Measurements from ENCODE around the gene BCL11B.

Gene BCL11B

DNA sequence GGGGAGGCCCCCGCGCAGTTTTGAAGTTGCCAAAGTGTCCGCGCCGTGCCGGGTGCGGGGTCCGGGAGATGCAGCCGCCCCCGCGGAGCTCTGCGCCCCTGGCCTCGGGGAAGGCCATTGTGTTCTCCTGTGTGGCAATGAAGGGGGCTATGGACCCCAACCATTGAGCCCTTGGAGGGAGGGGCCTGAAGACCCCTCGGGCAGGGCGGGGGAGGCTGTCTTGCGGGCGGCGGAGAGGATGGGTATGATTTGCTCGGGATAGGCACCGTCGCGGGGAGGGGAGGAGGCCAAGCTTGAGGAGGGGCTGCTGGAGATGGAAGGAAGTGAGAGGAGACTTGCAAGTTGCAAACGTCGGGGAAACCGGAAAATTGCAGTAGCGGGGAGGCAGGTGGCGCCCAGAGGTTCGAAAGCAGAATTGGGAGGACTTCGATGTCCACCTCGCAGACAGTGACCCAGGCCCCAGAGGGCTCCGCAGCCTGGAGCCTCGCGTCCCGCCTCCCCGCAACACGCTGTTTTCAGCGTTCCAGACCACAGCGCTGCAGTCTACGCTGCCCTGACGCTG, 25.4 kb downstream of the BCL11B start:
- H3K27me3 ChIP-seq (ENCODE audit: control insufficient read depth, insufficient read depth, low read length): peaks cover 12% of the 10 kb centered on the region
- peak overlapping the region; percentile 69 for H3K4me3 ChIP-seq (ENCODE audit: low read depth, low read length)
- no peaks in the 10 kb centered on the region for H3K36me3 ChIP-seq (ENCODE audit: control insufficient read depth, insufficient read depth, low read length)

DNA sequence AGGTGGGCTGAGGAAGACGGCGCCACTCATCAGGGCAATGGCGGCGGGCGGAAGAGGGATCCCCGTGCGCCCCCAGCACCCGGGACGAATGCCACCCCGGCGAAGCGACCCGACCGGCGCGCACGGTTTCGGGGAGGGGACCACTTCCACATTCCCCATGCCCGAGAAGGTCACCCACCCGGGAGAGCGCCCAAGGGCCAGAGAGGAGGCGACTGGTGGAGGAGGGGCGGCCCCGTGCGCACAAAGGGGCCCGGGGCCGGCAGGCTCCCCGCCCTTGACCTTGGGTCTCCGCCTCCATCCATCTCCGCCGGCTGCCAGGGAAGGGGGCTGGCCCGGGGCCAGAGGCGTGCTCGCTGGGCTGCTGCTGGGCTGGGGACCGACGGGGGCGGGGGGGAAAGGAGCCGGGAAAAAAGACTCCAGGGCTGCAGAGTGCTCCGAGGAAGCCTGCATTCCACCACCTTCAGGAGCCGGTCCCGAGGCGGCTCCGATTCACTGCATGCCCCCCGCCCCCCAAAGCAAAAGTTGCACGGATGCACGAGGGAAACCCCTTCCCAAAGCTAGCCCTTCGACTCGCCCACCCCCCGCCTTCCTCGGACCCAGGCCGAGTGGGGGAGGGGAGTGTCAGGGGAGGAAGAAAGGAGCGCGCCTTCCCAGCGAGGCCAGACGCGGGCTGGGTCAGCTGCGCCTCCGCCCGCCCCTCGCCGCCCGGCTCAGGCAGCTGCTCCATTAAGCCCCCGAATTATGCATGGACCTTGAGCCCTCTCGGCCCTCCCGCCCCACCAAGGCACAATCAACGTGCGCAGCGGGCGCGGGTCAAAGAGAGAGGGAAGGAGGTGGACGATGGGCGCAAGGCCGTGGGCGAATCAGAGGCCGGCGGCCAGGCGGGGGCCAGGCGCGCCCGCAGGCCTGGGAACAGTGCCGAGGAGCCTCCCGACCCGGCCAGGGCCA, 26.2 kb downstream of the BCL11B start:
- Histone ChIP-seq H3K36me3 (ENCODE audit: control insufficient read depth, insufficient read depth, low read length) (no peaks in the 10 kb centered on the region), H3K4me1 (ENCODE audit: control insufficient read depth, insufficient read depth, low read length) (peaks cover 41% of the 10 kb centered on the region), H3K9ac (ENCODE audit: low read depth, low read length) (peak overlapping the region; percentile 85), H3K9me3 (ENCODE audit: control insufficient read depth, insufficient read depth, low read length) (no peaks in the 10 kb centered on the region), H3K4me3 (ENCODE audit: low read depth, low read length) (peak overlapping the region; percentile 69), H3K27me3 (ENCODE audit: control insufficient read depth, insufficient read depth, low read length) (peaks cover 12% of the 10 kb centered on the region)

More for the DNA sequence above, 25.4 kb downstream of the BCL11B start:
- H3K4me1 ChIP-seq (ENCODE audit: control insufficient read depth, insufficient read depth, low read length): peaks cover 38% of the 10 kb centered on the region
- peak overlapping the region; percentile 47 for H3K9ac ChIP-seq (ENCODE audit: low read depth, low read length)
- H3K9me3 ChIP-seq (ENCODE audit: control insufficient read depth, insufficient read depth, low read length): no peaks in the 10 kb centered on the region

DNA sequence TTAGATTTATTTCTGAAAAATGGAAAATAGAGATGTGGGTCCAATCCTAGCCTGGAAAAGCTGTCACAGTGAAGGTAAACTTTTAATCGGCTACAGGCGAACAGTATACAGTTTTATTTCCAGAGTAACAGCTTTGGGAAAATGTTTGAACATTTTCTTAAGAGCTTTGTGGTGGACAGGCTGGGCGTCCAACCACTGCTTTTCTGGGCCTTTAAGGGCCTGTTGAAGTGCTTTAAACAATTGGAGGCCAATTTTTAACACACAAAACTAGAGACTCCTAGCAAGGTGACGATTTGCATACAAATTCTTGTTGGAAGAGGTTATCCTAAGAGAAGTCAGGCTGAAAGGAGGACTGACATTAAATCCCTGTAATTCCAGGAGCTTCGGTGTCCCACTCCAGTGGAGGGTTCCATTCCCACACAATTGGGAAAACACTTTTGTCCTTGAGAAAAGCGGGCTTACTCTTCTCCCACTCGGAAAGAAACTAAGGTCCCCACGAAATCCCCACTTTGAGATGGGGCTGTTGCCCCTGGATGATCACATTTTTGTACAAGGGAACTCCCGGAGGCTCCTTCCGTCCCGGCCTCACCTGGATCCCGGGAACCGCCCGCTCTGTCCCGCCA, 26.9 kb downstream of the BCL11B start:
- Histone ChIP-seq H3K27me3 (ENCODE audit: control insufficient read depth, insufficient read depth, low read length) (peaks cover 12% of the 10 kb centered on the region), H3K9me3 (ENCODE audit: control insufficient read depth, insufficient read depth, low read length) (no peaks in the 10 kb centered on the region), H3K4me1 (ENCODE audit: control insufficient read depth, insufficient read depth, low read length) (peaks cover 43% of the 10 kb centered on the region), H3K36me3 (ENCODE audit: control insufficient read depth, insufficient read depth, low read length) (no peaks in the 10 kb centered on the region), H3K9ac (ENCODE audit: low read depth, low read length) (peak overlapping the region; percentile 85), H3K4me3 (ENCODE audit: low read depth, low read length) (peak overlapping the region; percentile 69)

DNA sequence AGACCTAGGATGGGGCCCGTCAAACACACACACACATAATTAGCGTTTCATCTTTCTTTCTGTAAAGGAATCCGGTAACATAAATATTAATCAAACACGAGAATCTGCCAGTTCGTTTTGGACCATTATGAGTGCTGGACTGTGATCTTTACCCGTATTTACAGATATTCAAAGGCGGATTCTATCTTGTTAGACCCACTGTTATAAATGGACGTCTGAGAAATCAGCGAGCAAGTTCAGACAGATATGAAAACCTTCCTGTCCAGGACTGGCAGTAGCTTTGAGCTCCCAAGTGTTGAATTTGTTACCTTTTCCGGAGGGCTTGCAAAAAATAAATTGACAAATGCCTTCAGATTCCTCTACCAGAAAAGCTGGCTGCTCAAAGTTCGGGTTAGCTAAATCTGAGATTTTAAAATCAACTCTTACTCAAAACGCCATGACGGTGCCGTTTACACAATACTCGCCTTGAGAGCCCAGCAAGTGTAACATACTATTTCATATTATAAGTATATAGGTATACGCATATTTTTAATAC, 27.6 kb downstream of the BCL11B start:
- Histone ChIP-seq H3K36me3 (ENCODE audit: control insufficient read depth, insufficient read depth, low read length) (no peaks in the 10 kb centered on the region), H3K9me3 (ENCODE audit: control insufficient read depth, insufficient read depth, low read length) (no peaks in the 10 kb centered on the region), H3K4me1 (ENCODE audit: control insufficient read depth, insufficient read depth, low read length) (peaks cover 43% of the 10 kb centered on the region), H3K4me3 (ENCODE audit: low read depth, low read length) (no peak overlapping the region), H3K9ac (ENCODE audit: low read depth, low read length) (no peak overlapping the region), H3K27me3 (ENCODE audit: control insufficient read depth, insufficient read depth, low read length) (peaks cover 12% of the 10 kb centered on the region)

DNA sequence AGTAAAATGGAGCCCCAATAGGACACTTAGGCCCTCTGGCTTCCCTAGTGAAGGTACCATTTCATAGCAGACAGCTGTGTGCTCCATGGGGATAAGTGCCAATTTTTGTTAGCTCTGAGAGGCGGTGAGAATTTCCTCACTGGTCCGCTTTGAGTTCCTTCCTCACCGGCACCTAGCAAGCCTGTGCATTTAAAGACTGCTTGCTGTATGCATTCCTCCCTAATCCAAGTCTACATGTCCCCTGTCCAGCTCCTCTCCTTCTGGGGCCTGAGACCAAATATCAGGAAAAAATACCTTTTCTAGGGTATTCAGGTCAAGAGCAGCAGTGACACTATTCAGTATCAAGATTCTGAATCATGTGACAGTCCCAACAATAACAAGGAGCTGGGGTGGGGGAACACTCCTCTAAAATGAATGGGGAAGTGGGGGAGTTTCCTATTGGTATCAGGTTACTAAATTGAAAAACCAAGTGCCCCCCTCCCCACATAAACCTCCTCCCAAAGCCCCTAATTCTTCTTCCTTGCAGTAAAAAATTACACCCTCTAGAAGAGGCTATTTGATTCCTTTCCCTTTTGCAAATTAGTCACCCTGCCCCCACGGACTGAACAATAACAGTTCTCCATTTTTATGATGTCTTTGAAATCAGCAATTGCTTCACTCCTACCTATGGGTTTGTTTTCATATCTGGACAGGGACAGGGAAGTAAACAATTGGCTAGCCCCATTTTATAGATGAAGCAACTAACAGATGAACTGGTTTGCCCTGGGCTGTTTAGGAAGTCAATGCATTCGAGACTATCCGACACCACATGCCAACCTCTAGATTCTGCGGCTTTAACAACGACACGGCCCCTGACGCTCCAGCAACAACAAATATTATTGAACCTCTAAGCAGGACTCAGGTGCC, 28.9 kb downstream of the BCL11B start:
- Histone ChIP-seq H3K4me1 (ENCODE audit: control insufficient read depth, insufficient read depth, low read length) (peaks cover 40% of the 10 kb centered on the region), H3K27me3 (ENCODE audit: control insufficient read depth, insufficient read depth, low read length) (peaks cover 10% of the 10 kb centered on the region), H3K9me3 (ENCODE audit: control insufficient read depth, insufficient read depth, low read length) (no peaks in the 10 kb centered on the region), H3K9ac (ENCODE audit: low read depth, low read length) (no peak overlapping the region), H3K4me3 (ENCODE audit: low read depth, low read length) (no peak overlapping the region), H3K36me3 (ENCODE audit: control insufficient read depth, insufficient read depth, low read length) (no peaks in the 10 kb centered on the region)

DNA sequence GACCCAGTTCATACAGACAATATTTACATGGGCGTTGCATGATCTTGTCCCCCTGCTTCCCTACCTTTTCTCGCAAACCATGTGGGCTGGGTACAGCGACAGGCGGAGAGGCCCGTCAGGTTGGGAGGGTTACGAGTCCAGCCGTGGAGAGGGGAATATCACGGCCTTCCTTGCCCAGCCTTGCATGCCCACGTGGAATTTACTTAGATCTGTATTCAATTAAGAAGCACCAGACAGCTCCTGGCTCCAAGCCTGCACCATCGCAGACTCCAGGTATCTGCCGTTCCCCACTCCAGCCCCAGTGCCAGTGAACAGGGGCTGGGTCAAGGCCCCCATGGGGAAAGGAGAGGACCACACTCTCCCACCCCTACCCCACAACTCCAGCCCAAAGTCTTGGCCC, 29.8 kb downstream of the BCL11B start:
- no peak overlapping the region for H3K9ac ChIP-seq (ENCODE audit: low read depth, low read length)
- H3K9me3 ChIP-seq (ENCODE audit: control insufficient read depth, insufficient read depth, low read length): no peaks in the 10 kb centered on the region
- H3K27me3 ChIP-seq (ENCODE audit: control insufficient read depth, insufficient read depth, low read length): peaks cover 3% of the 10 kb centered on the region
- peaks cover 33% of the 10 kb centered on the region for H3K4me1 ChIP-seq (ENCODE audit: control insufficient read depth, insufficient read depth, low read length)
- H3K4me3 ChIP-seq (ENCODE audit: low read depth, low read length): no peak overlapping the region
- no peaks in the 10 kb centered on the region for H3K36me3 ChIP-seq (ENCODE audit: control insufficient read depth, insufficient read depth, low read length)

DNA sequence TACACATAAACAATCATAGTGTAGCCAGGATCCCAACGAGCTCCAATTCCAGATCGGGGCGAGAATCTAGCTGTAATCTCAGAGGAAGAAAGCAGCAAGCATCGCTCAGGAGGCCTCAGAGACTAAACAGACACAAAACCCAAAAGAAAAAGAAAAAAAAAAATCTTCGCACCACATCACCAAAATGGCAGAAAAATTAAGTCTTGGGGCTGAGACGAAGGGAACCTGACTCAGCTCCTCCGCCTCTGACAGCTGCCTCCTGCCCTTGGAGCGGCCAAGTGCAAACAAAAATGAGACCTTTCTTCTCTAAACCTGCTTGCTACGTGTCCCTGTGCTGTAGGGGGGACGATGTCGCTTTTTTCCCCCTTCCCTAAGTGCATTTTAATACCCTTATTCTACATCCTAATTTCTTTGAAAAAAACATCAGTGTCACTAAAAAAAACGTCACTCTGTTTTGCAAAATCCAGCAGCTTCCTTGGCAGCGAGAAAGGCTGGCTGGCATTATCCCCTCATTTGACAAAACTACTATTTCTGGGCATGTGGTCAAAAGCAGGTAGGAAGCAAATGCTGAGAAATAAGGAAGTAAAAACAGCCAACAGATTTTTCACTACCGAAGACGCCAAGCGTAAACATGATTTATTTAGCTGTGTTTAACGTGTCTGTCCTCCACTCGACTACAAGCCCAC, 30.5 kb downstream of the BCL11B start:
- H3K36me3 ChIP-seq (ENCODE audit: control insufficient read depth, insufficient read depth, low read length): no peaks in the 10 kb centered on the region
- H3K27me3 ChIP-seq (ENCODE audit: control insufficient read depth, insufficient read depth, low read length): no peaks in the 10 kb centered on the region
- H3K4me3 ChIP-seq (ENCODE audit: low read depth, low read length): no peak overlapping the region
- H3K9ac ChIP-seq (ENCODE audit: low read depth, low read length): no peak overlapping the region
- peaks cover 33% of the 10 kb centered on the region for H3K4me1 ChIP-seq (ENCODE audit: control insufficient read depth, insufficient read depth, low read length)
- H3K9me3 ChIP-seq (ENCODE audit: control insufficient read depth, insufficient read depth, low read length): no peaks in the 10 kb centered on the region

DNA sequence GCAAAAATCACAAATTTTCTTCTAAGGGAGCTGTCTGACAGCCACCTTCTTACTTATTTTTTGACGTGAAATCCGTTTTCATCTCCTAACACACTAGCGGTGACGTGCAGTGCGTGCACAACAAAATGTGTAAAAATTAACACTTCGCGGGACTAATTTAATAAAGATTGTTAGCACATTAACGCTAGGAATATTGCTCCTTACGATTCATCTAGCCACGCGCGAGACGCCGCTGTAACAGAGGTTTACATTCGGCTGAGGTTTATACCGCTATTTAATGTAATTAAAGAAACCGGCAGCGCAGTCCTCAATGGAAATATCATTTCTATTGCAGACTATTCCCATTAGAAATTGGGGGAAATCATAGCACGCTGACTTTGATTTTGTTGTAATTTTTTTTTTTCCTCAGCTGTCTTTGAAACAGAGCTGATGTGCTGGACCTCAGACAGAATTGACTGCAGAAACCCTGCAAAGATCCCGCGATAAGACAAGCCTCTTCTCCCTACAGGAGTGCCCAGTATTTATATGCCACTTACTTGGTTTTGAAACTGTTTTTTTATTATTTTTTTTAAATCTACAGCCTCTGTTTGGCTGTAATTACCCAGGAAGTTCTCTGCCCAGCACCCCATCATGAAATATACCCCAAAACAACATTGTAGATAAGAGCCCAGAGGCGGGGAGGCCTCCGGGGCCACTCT, 31.2 kb downstream of the BCL11B start:
- no peak overlapping the region for H3K4me3 ChIP-seq (ENCODE audit: low read depth, low read length)
- H3K27me3 ChIP-seq (ENCODE audit: control insufficient read depth, insufficient read depth, low read length): no peaks in the 10 kb centered on the region
- no peaks in the 10 kb centered on the region for H3K9me3 ChIP-seq (ENCODE audit: control insufficient read depth, insufficient read depth, low read length)
- no peaks in the 10 kb centered on the region for H3K36me3 ChIP-seq (ENCODE audit: control insufficient read depth, insufficient read depth, low read length)
- H3K9ac ChIP-seq (ENCODE audit: low read depth, low read length): no peak overlapping the region
- peaks cover 37% of the 10 kb centered on the region for H3K4me1 ChIP-seq (ENCODE audit: control insufficient read depth, insufficient read depth, low read length)

DNA sequence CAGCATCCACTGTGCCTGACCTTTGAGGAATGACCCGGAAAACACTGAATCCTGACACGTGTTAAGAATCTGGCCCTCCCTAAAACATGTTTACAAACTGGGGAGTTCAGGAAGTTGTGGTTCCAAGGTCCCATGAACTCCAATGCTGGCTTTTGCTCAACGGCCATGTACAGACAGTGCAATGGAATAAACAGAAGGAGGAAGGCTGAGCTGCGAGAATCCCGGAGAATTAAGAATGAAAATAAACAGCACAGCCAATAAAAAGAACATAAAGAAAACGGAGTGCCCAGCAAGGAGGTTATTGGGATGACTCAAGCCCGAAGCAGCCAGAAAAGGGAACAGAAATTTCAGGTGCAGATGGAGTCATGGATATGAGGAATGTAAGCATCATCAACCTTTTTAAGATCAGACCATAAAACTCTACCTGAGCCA, 32.3 kb downstream of the BCL11B start:
- no peak overlapping the region for H3K9ac ChIP-seq (ENCODE audit: low read depth, low read length)
- peaks cover 31% of the 10 kb centered on the region for H3K4me1 ChIP-seq (ENCODE audit: control insufficient read depth, insufficient read depth, low read length)
- no peaks in the 10 kb centered on the region for H3K9me3 ChIP-seq (ENCODE audit: control insufficient read depth, insufficient read depth, low read length)
- H3K36me3 ChIP-seq (ENCODE audit: control insufficient read depth, insufficient read depth, low read length): no peaks in the 10 kb centered on the region
- H3K27me3 ChIP-seq (ENCODE audit: control insufficient read depth, insufficient read depth, low read length): no peaks in the 10 kb centered on the region
- H3K4me3 ChIP-seq (ENCODE audit: low read depth, low read length): no peak overlapping the region

DNA sequence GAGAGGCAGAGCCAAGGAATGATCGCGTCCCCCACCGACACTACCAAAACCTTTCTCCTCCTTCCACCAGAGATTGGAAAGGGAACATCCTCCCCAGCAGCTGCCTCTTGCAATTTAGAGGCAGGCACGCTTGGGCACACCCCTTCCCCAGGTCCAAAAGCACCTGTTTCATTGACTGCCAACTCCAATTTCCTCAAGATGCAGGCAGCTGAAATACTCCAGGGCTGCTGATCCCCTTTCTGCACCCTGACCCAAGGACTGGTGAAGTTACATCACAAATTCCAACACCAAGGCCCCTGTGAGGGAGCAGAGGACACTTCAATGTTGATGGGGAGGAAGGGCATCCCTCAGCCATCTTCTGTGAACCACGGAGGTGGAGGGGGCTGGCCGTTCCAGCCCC, 33.8 kb downstream of the BCL11B start:
- H3K4me3 ChIP-seq (ENCODE audit: low read depth, low read length): no peak overlapping the region
- H3K9me3 ChIP-seq (ENCODE audit: control insufficient read depth, insufficient read depth, low read length): no peaks in the 10 kb centered on the region
- H3K36me3 ChIP-seq (ENCODE audit: control insufficient read depth, insufficient read depth, low read length): no peaks in the 10 kb centered on the region
- no peaks in the 10 kb centered on the region for H3K27me3 ChIP-seq (ENCODE audit: control insufficient read depth, insufficient read depth, low read length)
- H3K4me1 ChIP-seq (ENCODE audit: control insufficient read depth, insufficient read depth, low read length): peaks cover 30% of the 10 kb centered on the region
- no peak overlapping the region for H3K9ac ChIP-seq (ENCODE audit: low read depth, low read length)
